GM19463 (cell line): Measurements from ENCODE around the gene PLS3.

Source experiments
- ATAC-seq: cut with Tn5 transposase; IDR thresholded peaks from one replicate; pipeline ENCODE4 v1.9.1; 2021; ENCODE audit warnings: mild to moderate bottlenecking, moderate library complexity; ENCODE audit not compliant: unreplicated experiment

The PLS3 gene

GRCh38 chrX:115687595-115687994 is 126.6 kb downstream of the PLS3 start:
- no peak for ATAC-seq

- no peak for ATAC-seq
Observed at GRCh38 chrX:115689931-115690330, 129.0 kb downstream of the PLS3 start.

- peak; percentile 92 for ATAC-seq
Observed at GRCh38 chrX:115690511-115691216, 129.7 kb downstream of the PLS3 start.

DNA sequence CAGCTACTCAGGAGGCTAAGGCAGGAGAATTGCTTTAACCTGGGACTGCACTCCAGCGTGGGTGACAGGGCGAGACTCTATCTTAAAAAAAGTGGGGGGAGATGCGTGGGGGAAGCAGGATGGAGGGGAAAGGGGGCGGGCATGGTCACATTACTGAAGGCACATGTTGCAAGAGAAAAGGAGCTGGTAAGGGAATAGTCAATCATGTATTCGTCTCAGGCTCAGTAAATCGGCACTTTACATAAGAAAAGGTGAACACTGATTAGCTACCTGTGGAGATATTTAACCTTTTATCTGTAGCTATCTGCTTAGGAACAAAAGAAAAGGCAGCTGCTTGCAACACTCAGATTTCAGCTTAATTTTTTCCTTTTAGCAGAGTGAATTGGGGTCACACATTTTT is 132.5 kb downstream of the PLS3 start:
- no peak for ATAC-seq

- no peak for ATAC-seq
Observed at GRCh38 chrX:115694028-115694427, 133.1 kb downstream of the PLS3 start.

DNA sequence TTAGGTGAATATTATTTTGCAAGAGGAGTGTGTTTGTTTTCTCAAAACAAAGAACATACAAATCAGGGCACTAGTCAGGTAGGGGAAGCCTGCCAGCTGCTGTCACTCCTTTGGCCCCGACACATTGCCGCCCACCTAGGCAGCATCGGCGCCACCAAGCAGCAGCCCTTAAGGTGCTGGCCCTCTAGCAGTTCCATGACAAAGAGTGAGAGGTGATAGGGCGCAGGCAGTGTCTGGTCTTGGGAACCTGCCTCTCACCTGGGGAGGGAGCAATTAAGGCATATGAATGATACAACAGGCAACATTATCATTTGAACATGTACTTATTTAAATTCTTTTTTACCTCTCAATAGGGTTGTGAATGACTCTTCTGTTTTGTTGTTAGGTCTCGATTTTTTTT is 135.1 kb downstream of the PLS3 start:
- ATAC-seq: no peak

DNA sequence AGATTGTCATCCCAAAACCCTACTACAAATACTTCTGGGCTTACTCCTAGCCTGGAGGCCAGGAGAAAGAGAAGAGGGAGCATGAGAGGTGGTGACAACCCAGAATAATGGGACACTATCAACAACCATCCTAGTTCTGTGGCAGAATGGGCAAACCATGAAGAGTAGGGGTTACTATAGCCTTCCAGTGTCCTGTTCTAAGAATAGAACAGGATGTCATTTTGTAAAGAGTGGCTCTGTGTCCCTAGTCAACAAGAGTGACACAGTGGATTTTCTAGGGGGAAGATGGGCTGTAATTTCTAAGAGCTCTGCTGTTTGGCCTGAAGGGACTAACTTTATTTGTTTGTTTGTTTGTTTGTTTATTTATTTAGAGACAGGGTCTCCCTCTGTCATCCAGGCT is 136.0 kb downstream of the PLS3 start:
- no peak for ATAC-seq

- no peak for ATAC-seq
Observed at GRCh38 chrX:115697806-115698205, 136.8 kb downstream of the PLS3 start.
